Left colon (tissue), 2 donors: Measurements from ENCODE around the gene ADAP1. TPM values are rescaled to one million over a fixed set of nuclear protein-coding genes. Genes with fewer than 3 reads are reported as not detected.

Experiments used
- total RNA-seq, 2 donors: library from RNA; stranded (reverse); fragmentation: NEBNext Ultra II Directional; extraction: Animal tissue kit (Norgen Biotek cat#: 25700); gene quantifications; one replicate each; pipeline ENCODE4 v1.2.1, GENCODE V29; 2021
- donor health status: DM: no; HTN: no; CAD: no.
- donor health status: DM: yes; HTN: yes; CAD: no.

ADAP1 gene
- total RNA-seq, 2 donors from 2014 or later = 147 to 166 TPM

Other genes starting within 250 kb of the ADAP1 start
- 10 to 100 TPM; 27.8 to 37.1 TPM for gene DNAAF5, start 228.0 kb downstream of the ADAP1 start, total RNA-seq
- 10 to 100 TPM; 26.5 to 31.0 TPM for gene PRKAR1B, start 227.4 kb downstream of the ADAP1 start, total RNA-seq
- gene SUN1, start 122.2 kb downstream of the ADAP1 start, total RNA-seq = 100 to 1,000 TPM; 149 to 158 TPM
- 10 to 100 TPM; 45.1 to 46.0 TPM for gene GET4, start 78.1 kb downstream of the ADAP1 start, total RNA-seq
- 10 to 100 TPM; 13.5 to 15.2 TPM for gene COX19, start 20.9 kb upstream of the ADAP1 start, total RNA-seq
- gene CYP2W1, start 28.5 kb upstream of the ADAP1 start, total RNA-seq = 1 to 10 TPM; 1.2 to 3.6 TPM
- gene GPR146, start 89.9 kb upstream of the ADAP1 start, total RNA-seq = 1 to 10 TPM; 4.0 to 7.4 TPM
- 10 to 100 TPM in 1 of 2 donors, 1 to 10 TPM in 1; 7.2 to 20.8 TPM for gene GPER1, start 133.4 kb upstream of the ADAP1 start, total RNA-seq
- gene ZFAND2A, start 205.5 kb upstream of the ADAP1 start, total RNA-seq = 10 to 100 TPM; 40.7 to 90.0 TPM